GF-D8 (cell line): ENCODE results near the gene XG.
"Not testable (repeated sequence)": the region's sequence is repeated elsewhere in the genome, so short reads cannot be mapped to it uniquely, and the experiment has no call there.

Source experiments
- DNase-seq: peaks from one replicate; lab custom pipeline; 2025; lab: John Stamatoyannopoulos, UW

The XG gene, protein sequence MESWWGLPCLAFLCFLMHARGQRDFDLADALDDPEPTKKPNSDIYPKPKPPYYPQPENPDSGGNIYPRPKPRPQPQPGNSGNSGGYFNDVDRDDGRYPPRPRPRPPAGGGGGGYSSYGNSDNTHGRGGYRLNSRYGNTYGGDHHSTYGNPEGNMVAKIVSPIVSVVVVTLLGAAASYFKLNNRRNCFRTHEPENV

DNA sequence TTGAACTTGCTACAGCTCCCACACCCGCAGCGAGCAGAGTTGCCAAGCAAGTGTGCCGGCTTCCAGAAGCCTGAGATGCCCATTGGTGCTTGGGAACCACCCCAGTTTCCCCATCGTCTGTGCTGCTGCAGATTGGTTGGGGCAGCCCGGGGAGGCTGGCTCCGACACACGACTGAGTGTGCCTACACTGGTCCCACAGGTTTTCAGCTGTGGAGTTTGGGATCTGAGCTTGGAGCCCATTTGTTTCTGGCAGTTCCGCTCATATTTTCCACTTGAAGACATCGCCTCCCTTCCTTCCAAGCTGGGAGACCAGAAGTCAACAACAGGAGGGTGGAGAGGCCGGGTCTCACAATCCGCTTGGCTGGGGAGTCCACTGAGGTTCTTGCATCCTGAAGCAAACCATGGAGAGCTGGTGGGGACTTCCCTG, at the start of gene XG:
TSS of gene XG (plus strand) at position 167 of the 427 bp plus-strand sequence. CDS start at position 402, 235 bp downstream.
- DNase-seq, result not testable (repeated sequence)

DNA sequence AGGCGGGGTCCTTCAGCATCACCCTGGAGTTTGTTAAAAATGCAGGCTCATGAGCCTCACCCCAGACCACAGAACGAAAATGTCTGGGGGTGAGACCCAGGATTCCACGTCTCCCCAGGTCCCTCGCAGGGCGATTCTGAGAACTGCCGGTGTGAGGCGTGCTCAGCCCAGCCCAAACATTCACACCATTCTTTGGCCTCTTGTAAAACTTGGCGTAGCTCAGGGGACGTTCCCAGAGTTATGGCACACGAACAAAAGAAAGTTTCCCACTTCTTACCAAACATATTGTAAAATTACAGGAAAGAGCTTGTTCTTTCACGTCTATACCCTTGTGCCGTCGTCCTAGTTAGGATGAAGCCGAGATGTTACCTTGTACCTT, 47.9 kb upstream of the XG start:
- DNase-seq, result no peak

DNA sequence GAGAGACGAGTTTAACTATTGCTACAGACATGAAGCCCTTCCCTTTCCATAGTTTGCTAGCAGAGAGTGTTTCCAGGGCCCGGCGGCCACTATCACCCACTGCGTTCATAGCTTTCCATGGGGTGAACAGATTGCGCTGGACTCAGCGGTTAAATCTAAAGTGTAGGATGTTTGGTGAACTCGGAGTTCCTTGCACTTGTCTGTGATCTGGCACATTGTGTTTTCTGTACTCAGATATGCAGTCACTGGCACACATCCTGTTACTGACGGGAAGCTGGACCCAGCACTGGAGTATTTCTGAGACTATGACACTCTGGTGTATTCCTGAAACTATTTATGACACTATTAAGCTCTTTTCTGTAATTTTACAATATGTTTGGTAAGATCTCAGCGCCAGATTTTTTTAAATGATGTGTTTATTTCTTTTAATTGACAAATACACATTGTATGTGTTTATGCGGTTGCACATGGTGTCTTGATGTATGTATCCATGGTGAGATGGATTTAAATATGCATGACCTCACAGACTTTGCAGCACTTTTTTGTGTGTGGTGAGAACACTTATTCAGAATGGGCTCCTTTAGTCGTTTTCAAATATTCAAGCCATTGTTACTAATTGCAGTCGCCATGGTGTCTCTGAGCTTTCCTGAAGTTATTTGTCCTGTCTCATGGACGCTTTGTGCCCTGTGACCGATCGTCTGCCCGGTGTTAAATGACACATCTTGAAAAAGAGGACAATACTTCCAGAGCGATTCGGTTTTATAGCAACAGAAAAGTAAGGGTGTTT, 46.6 kb upstream of the XG start:
- DNase-seq, result no peak

DNA sequence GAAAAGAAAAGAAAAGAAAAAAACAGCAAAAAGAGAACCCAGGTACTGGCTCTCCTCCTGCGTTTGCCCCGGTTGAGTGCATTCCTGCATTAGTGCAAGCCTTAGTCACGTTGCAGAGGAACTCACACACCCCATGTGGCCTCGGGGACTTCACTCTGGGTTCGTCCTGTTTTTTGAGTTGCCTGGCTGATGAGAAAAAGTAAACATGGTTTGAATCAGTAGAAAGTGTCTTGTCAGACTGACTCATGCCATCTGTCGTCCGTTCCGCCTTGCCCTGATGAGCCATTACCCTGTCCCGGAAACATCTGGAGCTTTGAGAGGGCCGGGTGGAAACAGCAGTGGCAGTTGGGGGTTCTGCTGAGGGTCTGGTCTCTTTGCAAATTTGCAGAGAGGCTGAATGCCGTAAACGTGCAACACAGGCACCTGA, 44.5 kb upstream of the XG start:
- DNase-seq, result no peak

DNA sequence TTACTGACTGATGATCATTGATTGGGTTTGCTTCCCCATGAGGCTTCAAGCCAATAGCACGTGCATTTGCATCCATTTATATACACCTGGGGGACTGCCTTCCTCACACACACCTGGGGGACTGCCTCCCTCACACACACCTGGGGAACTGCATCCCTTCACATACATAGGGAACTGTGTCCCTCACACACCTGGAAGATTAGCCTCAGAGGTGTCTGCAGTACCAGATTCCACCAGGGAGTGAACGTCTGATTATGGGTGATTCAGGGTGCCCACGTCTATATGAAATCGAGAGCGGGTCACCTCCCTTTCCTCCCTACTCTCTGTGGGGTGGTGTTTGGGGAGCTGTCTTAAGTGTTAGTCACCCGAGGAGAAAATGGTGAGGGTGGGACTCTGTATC, 43.8 kb upstream of the XG start:
- no peak for DNase-seq

DNA sequence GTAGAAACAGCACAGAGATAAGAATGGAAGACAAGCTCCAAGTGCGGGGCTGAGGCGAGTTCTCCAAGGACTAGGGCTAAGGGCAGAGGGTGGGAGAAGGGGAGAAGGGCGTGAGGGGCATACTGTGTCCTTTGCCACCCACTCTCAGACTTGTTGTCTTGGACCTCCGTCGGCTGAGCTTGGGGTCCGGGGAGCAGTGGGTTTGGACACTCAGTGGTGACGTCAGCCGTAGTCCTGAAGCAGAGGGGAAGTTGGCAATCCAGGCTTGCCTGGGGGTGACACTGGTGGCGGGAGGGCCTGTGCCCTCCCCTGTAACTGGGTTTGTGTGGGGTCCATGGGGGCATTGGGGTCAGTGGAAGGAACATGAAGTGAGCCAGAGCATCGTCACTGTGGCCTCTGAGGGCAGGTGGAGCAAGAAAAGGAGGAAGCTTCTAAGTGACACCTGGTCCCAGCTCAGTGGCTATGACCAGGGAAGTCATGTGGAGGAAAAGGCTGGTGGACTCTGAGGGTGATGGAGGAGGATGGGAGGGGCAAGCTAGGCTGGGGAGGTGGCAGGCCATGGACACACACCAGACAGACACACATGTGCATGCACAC, 43.1 kb upstream of the XG start:
- no peak for DNase-seq

DNA sequence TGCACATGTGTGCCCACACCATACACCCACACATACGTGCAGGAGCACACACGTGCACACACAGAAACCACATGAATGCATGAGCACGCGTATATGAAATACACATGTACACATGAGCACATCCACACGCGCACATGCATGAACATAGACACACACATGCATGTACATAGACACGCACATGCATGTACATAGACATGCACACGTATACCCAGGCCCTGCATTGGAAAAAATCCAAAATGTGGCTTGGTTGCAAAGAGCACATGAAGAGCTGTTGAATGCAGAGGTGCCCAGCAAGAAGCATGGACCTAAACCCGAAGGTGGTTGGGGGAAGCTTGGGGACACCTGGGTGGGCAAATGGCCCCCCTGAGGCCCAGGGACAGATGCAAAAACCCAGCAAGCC, 42.3 kb upstream of the XG start:
- DNase-seq, result no peak

DNA sequence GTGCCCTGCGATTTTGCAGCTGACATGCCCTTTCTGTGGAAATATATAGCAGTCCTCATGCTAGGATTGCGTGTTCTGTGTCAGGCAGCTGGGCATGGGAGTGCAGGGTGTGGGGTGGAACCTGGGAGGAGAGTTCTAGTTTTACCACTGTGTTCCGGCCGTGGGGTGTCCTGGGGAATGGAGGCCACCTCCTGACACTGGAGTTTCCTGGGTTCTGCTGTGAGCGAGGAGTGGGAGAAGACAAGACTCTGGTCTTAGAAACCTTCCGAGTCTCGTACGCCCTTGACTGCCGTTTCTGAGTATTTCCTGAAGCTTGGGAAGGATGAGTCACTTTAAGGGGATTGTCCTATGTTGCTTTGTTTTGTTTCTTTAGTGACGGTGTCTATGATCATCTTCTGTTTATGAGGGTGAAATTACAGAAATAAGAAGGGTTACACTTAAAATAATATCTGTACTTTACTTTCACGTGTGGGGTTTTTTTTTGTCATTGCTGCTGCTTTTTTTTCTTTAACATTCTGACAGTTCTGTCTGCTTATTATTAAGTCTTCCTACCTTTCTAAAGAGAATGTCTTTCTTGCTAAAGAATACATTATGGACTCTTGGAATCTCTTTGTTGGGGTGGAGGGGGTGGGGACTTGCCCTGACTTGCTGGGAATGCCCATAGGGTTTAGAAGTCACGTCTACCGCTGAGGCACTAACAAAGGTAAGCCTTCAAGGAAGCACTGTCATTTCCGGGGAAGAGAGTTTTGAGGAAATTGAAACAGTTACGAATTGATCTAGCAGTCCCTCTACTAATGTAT, 41.6 kb upstream of the XG start:
- no peak for DNase-seq

DNA sequence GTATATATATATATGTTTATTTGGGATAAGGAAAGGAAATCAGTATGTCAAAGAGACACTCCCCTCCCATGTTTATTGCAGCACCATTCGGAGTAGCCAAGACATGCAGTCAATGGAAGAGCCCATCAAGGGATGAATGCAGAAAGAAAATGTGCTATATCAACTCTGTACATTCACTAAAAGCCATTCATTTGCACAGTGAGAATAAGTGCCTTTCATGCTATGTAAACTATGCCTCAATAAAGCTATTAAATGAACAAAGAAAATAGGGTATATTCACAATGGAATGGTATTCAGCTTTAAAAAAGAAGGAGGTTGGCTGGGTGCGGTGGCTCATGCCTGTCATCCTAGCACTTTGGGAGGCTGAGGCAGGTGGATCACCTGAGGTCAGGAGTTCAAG, 40.4 kb upstream of the XG start:
- no peak for DNase-seq

DNA sequence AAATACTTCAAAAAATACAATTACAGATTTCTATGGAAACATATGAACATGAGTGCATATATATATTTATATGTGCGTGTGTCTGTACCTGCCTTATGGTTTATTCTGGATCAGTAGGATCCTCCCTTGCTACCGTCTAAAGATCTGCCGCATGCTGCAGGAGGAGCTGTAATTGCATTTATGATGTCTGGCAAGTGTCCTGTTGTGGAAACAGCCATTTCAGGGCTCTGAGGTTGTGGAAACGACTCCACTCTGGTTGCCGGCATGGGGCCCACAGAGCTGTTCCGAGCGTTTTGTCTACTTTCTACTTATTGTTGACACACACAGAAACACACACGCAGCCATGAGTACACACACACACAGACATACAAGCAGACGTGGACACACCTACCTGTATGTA, 39.4 kb upstream of the XG start:
- no peak for DNase-seq

DNA sequence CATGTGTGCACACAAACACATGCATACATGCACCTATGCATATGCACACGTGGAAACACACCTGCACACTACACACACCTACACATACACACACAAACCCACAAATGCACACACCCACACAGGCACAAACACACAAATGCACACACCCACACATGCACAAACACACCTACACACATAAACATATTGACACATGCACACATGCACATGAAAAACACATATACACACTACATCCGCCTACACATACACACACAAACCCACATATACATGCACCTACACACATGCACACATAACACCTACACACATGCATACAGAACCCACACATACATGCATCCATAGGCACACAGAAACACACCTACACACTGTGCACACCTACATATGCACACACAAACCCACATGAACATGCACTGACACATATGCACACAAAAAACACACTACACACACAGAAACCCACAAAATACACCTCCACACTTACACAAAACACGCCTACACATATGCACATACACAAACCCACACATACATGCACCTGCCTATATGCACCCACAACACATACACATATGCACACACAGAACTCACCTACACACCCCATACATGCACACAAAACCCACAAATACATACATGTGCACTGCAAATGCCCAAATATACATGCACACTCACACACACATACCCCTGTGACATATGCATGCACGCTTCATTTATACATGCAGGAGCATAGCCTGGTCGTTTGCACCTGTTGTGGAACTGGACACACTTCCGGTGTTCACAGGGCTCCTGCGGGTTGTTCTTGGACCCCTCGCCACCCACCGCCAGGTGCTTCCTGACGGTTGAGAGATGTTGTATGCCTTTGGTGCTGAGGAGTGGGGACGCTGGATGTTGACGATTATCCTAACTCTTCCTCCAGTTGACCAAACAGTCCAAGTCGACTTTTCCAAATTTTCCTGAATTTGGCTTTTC, 38.7 kb upstream of the XG start:
- no peak for DNase-seq

DNA sequence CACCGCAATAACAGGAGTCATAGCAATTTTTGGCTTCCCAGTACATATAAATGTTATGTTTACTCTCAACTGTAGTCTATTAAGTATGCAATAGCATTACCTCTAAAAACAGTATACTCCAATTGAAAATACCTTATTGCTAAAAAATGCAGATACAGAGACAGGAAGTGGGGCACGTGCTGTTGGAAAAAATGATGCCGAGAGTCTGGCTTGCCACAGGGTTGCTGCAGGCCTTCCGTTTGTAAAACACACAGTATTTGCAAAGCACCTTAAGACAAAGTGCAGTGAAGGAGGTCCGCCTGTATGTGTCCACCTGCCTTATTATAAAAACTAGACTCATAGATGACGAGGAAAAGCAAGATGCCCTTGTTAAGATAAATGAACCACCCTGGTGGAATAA, 37.3 kb upstream of the XG start:
- no peak for DNase-seq

DNA sequence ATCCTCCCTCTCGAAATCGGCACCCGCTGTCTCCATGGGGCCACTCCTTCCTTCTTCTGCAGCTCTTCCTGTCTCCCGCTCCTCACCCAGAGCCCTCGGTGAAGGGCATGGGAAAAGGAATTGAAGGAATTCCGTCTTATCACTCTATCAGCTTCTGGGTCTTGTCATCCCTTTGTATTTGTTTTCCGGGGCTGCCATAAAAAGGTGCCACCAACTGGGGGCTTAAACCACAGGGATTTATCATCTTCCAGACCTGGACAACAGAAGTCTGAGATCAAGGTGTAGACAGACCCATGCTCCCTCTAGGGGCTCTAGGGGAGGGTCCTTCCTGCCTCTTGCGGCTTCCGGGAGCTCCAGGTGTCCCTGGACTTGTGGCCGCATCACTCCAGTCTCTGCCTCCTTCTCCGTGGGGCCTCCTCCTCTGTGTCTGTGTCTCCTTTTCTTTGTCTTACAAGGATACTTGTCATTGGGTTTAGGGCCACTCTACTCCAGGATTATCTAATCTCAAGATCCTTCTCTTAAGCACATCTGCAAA, 36.7 kb upstream of the XG start:
- no peak for DNase-seq

DNA sequence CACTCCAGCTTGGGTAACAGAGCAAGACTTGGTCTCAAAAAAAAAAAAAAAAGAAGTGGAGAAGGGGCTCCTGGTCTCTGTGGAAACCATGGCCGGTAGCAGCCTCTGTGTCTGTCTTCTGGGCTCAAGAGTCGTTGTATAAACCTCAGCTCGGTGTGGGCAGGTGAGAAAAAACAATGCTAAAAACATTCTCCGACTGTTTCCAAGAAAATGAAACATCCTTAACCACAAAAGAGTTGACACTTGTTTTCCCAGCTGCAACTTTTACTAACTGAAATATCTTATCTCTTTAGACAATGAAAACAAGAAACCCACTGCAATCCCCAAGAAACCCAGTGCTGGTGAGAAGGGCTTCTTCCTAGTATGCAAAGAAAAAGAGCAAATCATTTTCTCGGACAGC, 34.5 kb upstream of the XG start:
- no peak for DNase-seq

DNA sequence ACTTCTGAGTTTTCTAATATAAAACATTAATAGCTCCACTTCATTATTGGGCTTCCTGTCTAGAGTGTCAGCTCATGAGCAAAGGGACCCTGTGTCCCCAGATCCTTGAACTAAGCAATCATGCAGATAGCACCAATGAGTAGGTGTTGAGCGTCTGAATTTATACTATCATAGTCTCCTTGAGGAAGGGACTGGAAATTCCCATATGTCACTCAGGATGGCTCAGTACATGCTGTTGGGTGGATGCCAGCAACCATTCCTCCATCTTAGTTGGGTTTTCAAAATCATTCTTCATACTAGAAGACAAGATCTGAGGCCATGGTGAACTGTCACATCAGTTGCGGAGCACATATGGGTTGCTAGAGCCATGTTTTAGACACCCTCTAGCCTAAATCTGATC, 33.0 kb upstream of the XG start:
- DNase-seq, result no peak

DNA sequence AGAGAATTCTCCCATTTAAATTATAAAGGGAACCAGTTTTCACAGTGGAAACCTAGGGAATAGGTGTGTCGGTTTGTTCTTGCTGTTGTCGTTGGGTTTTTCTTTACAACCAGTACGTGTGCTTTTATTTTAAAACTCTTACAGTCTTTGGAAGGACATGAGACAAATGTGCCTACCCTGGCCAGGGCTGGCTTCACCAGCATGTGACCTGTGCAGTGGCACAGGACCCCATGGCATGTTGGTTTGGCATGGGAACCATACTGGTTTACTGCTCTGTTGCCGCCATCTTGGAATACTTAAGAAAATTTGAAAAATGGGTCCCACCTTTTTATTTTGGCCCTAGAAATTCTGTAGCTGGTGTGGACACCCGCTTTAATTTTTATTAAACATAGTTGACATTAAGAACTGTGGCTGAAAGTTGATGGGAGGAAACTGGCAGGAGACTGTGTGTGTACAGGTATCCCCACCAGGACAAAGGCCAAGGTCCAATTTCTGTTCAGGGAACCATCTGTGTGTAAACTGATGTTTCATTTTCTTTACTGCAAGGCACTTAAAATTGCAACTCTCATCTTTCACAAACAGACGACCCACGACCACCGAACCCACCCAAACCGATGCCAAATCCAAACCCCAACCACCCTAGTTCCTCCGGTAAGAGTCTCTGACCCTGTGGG, 31.9 kb upstream of the XG start:
- DNase-seq, result no peak

DNA sequence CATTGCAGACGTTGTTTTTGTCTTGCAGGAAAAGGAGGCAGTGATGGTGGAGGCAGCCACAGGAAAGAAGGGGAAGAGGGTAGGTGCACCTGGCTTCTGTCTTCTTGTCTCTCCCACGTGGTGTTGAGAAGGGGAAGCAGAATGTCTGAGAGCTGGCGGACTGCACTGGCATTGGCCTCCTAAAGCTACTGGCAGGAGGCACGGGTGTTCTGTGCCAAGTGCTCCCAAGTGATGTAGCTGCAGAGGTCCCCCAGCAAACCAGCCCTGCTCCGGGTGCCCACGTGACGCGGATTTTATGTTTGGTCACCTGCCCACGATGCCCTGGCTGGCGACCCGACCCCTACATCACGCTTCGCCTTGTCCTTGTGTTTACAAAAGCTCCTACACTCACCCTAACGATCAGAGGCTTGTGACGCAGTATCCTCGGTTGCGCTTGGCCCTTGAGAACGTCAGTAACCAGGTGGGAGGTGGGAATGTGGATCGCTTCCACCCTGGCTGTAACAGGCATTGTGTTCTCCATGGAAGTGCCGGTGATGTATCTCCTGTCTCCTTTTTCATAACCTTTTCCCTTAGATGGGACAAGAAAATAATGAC, 28.5 kb upstream of the XG start:
- DNase-seq, result no peak

DNA sequence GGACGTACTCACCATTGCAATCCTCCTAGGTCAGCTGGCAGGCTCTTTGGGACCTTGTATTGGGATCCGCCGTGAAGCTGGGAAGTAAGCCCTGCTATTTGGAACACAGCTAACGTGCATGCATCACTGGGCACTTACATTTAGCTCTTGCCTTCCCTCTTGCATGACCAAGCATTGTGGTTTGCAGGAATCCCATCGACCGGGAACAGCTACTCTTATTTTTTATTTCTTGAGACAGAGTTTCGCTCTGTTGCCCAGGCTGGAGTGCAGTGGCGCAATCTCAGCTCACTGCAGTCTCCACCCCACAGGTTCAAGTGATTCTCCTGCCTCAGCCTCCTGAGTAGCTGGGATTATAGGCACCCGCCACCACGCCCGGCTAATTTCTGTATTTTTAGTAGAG, 24.6 kb upstream of the XG start:
- not testable (repeated sequence) for DNase-seq

DNA sequence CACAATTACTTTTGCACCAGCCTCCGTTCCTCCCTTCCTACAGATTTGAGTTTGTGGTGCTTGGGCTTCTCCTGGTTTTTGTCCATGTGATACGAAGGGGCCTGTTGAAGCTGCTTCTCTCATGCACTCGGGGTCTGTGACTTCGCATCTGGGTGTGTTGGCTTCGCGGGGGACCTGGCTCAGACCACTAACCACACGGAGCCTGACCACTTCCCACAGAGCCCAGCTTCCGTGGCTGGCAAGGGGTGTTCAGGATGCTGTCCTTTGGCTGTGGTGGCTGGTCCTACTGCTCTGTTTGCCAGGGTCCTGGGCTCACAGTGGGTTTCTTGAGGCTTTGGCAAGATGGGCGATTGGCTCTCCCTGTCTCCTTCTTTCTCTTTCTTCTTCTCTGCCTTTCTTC, 19.8 kb upstream of the XG start:
- no peak for DNase-seq

DNA sequence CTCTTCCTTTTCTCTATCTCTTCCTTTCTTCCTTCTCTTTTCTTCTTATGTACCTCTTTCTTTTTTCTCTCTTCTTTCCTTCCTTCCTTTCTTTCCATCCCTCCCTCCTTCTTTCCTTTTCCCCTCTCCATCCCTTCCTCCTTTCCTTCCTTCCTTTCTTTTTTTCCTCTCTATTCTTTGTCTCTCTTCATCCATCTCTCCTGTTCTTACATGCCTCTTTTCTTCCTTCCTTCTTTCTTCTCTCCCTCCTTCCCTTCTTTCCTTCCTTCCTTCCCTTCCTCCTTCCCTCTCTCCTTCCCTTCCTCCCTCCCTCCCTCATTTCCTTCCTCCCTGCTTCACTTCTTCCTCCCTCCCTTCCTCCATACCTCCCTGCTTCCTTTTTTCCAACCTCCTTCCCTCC, 19.2 kb upstream of the XG start:
- no peak for DNase-seq
